ENCODE measurements around the gene PLA2G3. TPM values are rescaled to one million over a fixed set of nuclear protein-coding genes. Genes with fewer than 3 reads are reported as not detected.

The PLA2G3 gene
- total RNA-seq, 1 experiment from 2014 or later, result not detected

DNA sequence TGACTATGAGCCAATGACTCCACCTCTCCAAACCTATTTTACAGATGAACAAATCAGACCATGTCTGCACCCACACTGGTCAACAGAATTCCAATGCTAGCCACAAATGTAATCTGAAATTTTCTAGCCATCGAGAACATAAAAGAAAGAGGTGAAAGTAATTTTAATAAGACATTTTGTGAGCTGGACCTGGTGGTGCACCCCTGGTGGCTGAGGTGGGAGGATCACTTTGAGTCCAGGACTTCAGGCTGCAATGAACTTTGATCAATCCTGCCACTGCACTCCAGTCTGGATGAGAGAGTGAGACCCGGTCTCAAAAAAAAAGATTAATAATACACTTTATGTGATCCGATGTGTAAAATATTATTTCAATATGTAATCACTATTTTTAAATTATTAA is 10.3 kb upstream of the PLA2G3 start:
- no peak overlapping the region for H3K4me3 ChIP-seq (replicated peaks in 1 of 2; ENCODE audit: low read depth in 1 of 2, low read length in 2 of 2)
- POLR2A ChIA-PET, result interaction anchor here (2.3 kb wide), 1 partner anchor 43 kb away, joined by 8 read pairs; the partner anchor contains the start of gene SELENOM
- ATAC-seq, result peak; percentile 68
- RAD21 ChIA-PET (ENCODE audit: low non-redundant PET in 1 of 2, low total read pairs in 2 of 2, uncharacterized antibody in 2 of 2, unreplicated experiment in 2 of 2), result interaction anchor here in 1 of 2 experiments (0.7 kb wide), 1 partner anchor 43 kb away, joined by 6 read pairs; the partner anchor contains the start of gene SELENOM
- no peak overlapping the region for H3K9ac ChIP-seq (ENCODE audit: low read length)
- peak overlapping the region; percentile 32 for H2AFZ ChIP-seq (ENCODE audit: low read depth, low read length, poor library complexity, severe bottlenecking)
- H4K20me1 ChIP-seq (ENCODE audit: insufficient read depth), result no peaks in the 10 kb centered on the region
- no peaks in the 10 kb centered on the region for H3K9me3 ChIP-seq (ENCODE audit: control insufficient read depth in 1 of 2, insufficient read depth in 1 of 2, low read depth in 1 of 2, low read length in 2 of 2)
- CTCF ChIA-PET, result interaction anchor here (0.7 to 3.8 kb wide), 5 partner anchors 12 to 80 kb away, joined by 3 to 57 read pairs (median 3); partner anchors contain the start of gene SELENOM
- no peak for DNase-seq (ENCODE audit: low read depth, low spot score)
- BruUV-seq (replicated peaks), result no TSS peak
- H3K27ac ChIP-seq (ENCODE audit: low read depth, low read length), result no peak overlapping the region
- H3K79me2 ChIP-seq (ENCODE audit: insufficient read depth, low read length), result no peaks in the 10 kb centered on the region
- intact Hi-C loops (cut with micrococcal nuclease), result no loop called here
- TF ChIP-seq, protein P1, sequence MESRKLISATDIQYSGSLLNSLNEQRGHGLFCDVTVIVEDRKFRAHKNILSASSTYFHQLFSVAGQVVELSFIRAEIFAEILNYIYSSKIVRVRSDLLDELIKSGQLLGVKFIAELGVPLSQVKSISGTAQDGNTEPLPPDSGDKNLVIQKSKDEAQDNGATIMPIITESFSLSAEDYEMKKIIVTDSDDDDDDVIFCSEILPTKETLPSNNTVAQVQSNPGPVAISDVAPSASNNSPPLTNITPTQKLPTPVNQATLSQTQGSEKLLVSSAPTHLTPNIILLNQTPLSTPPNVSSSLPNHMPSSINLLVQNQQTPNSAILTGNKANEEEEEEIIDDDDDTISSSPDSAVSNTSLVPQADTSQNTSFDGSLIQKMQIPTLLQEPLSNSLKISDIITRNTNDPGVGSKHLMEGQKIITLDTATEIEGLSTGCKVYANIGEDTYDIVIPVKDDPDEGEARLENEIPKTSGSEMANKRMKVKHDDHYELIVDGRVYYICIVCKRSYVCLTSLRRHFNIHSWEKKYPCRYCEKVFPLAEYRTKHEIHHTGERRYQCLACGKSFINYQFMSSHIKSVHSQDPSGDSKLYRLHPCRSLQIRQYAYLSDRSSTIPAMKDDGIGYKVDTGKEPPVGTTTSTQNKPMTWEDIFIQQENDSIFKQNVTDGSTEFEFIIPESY (IDR thresholded peaks at IDR 0.05; ENCODE audit: extremely low read depth, insufficient replicate concordance, low read length), result no peak
- TF ChIP-seq, protein P2, sequence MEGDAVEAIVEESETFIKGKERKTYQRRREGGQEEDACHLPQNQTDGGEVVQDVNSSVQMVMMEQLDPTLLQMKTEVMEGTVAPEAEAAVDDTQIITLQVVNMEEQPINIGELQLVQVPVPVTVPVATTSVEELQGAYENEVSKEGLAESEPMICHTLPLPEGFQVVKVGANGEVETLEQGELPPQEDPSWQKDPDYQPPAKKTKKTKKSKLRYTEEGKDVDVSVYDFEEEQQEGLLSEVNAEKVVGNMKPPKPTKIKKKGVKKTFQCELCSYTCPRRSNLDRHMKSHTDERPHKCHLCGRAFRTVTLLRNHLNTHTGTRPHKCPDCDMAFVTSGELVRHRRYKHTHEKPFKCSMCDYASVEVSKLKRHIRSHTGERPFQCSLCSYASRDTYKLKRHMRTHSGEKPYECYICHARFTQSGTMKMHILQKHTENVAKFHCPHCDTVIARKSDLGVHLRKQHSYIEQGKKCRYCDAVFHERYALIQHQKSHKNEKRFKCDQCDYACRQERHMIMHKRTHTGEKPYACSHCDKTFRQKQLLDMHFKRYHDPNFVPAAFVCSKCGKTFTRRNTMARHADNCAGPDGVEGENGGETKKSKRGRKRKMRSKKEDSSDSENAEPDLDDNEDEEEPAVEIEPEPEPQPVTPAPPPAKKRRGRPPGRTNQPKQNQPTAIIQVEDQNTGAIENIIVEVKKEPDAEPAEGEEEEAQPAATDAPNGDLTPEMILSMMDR (IDR thresholded peaks at IDR 0.05 in 2 of 3, conservative IDR thresholded peaks at IDR 0.05 in 1 of 3; ENCODE audit: borderline replicate concordance in 1 of 3, insufficient read depth in 1 of 3, low read depth in 2 of 3, low read length in 2 of 3), result peak in 2 of 3 experiments; percentile 57 to 60; a peak in 4 of 6 replicates
- H3K4me1 ChIP-seq (ENCODE audit: control insufficient read depth in 1 of 2, insufficient read depth in 2 of 2, low read length in 2 of 2), result peaks cover 0 to 7% of the 10 kb centered on the region in 2 experiments; a peak in 1 of 4 replicates
- H3K4me2 ChIP-seq (ENCODE audit: low read length), result no peak overlapping the region
- H3K36me3 ChIP-seq (ENCODE audit: control insufficient read depth in 1 of 2, insufficient read depth in 2 of 2, low read length in 2 of 2), result no peaks in the 10 kb centered on the region
- no peaks in the 10 kb centered on the region for H3K9me2 ChIP-seq (ENCODE audit: insufficient read depth)
- no peaks in the 10 kb centered on the region for H3K27me3 ChIP-seq (ENCODE audit: insufficient read depth, low read length)

All from HCT116 (cell line).